Measurements from ENCODE around the gene CRB3. TPM values are rescaled to one million over a fixed set of nuclear protein-coding genes. Genes with fewer than 3 reads are reported as not detected.

Gene CRB3
- total and polyA plus RNA-seq, 9 of the 15 experiments (the other 6 are each of a cell fraction or from before 2014, with no cell fraction given), result 0.49 TPM; not detected in 8

- TF ChIP-seq ZNF511 (CRISPR knock-in tag; IDR thresholded peaks at IDR 0.05), result 0 out of 2 replicates have a peak, but pooled peaks have one; percentile 49
- TF ChIP-seq SMARCE1 (IDR thresholded peaks at IDR 0.05), result peak; percentile 19; the same call in 1 of the 2 replicates
- TF ChIP-seq JUND (IDR thresholded peaks at IDR 0.05; ENCODE audit: borderline replicate concordance, low read depth, low read length), result peak; percentile 96
- peak; percentile 90; the same call in 2 of the 3 replicates for TF ChIP-seq JUND (tag; IDR thresholded peaks at IDR 0.05; ENCODE audit: borderline replicate concordance, low read depth, low read length)
- 0 out of 2 replicates have a peak, but pooled peaks have one; percentile 20 for TF ChIP-seq USF1 (CRISPR knock-in tag; IDR thresholded peaks at IDR 0.05)
- TF ChIP-seq ZBTB33 (CRISPR knock-in tag; IDR thresholded peaks at IDR 0.05), result 0 out of 2 replicates have a peak, but pooled peaks have one; percentile 61
- TF ChIP-seq KLF6 (CRISPR knock-in tag; IDR thresholded peaks at IDR 0.05; ENCODE audit: borderline replicate concordance), result no peak
- TF ChIP-seq ZNF518B (CRISPR knock-in tag; IDR thresholded peaks at IDR 0.05), result no peak
- TF ChIP-seq MEF2A (IDR thresholded peaks at IDR 0.05; ENCODE audit: control insufficient read depth, low read depth, low read length), result peak; percentile 99
- TF ChIP-seq ATF6 (CRISPR knock-in tag; IDR thresholded peaks at IDR 0.05), result no peak
- peak; percentile 52; the same call in 1 of the 2 replicates for TF ChIP-seq DPF2 (IDR thresholded peaks at IDR 0.05)
- TF ChIP-seq ZSCAN29 (IDR thresholded peaks at IDR 0.05), result no peak
- TF ChIP-seq FOS (IDR thresholded peaks at IDR 0.05; ENCODE audit: extremely low read depth, insufficient read length), result peak; percentile 6
- TF ChIP-seq ZNF507 (tag; conservative IDR thresholded peaks at IDR 0.05), result no peak
- TF ChIP-seq FOSL1 (tag; conservative IDR thresholded peaks at IDR 0.05), result peak; percentile 74
- TF ChIP-seq PRMT5 (CRISPR knock-in tag; IDR thresholded peaks at IDR 0.05), result no peak
- no peak for TF ChIP-seq ZNF263 (CRISPR knock-in tag; IDR thresholded peaks at IDR 0.05; ENCODE audit: borderline replicate concordance)
- TF ChIP-seq MAZ (CRISPR knock-in tag; conservative IDR thresholded peaks at IDR 0.05 in 1 of 2, IDR thresholded peaks at IDR 0.05 in 1 of 2), result peak in 1 of 2 experiments; percentile 13; a peak in 1 of 4 replicates
- no peak for TF ChIP-seq ZNF444 (CRISPR knock-in tag; IDR thresholded peaks at IDR 0.05)
These were observed 5.9 kb upstream of the CRB3 start (continued) for GRCh38 chr19:6457958-6458694.

Measured in K562 (cell line).